Measurements from ENCODE around the gene GSG1L2. TPM values are rescaled to one million over a fixed set of nuclear protein-coding genes. Genes with fewer than 3 reads are reported as not detected.

GSG1L2 gene
- total RNA-seq, 1 donor from 2014 or later, result not detected

DNA sequence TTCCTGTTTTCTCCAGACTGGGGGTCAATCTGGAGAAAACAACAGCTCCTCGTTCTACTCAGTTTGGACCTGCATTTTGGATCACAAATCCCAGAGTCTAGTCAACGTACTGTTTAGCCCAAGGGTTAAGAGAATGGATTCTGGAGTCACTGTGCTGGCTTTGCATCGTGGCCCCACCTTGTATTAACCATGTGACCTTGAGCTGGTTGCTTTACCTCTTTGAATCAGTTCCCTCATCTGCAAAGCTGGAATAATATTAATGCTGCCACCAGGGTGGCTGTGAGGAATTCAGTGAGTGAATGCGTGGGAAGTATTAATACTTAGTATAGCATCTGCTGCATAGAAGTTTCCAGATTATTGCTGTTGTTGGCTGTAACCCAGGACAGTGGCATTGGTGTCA, 19.2 kb downstream of the GSG1L2 start:
- H3K27me3 Mint-ChIP-seq (ENCODE audit: low read depth), result no peaks in the 10 kb centered on the region
- TF ChIP-seq, protein P1, sequence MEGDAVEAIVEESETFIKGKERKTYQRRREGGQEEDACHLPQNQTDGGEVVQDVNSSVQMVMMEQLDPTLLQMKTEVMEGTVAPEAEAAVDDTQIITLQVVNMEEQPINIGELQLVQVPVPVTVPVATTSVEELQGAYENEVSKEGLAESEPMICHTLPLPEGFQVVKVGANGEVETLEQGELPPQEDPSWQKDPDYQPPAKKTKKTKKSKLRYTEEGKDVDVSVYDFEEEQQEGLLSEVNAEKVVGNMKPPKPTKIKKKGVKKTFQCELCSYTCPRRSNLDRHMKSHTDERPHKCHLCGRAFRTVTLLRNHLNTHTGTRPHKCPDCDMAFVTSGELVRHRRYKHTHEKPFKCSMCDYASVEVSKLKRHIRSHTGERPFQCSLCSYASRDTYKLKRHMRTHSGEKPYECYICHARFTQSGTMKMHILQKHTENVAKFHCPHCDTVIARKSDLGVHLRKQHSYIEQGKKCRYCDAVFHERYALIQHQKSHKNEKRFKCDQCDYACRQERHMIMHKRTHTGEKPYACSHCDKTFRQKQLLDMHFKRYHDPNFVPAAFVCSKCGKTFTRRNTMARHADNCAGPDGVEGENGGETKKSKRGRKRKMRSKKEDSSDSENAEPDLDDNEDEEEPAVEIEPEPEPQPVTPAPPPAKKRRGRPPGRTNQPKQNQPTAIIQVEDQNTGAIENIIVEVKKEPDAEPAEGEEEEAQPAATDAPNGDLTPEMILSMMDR (IDR thresholded peaks at IDR 0.05), result peak; percentile 48
- H3K27ac Mint-ChIP-seq (ENCODE audit: unreplicated experiment), result peak overlapping the region; percentile 82
- peaks cover 4% of the 10 kb centered on the region for H3K36me3 Mint-ChIP-seq (ENCODE audit: low read depth)
- H3K9me3 Mint-ChIP-seq (ENCODE audit: low read depth), result peaks cover 17% of the 10 kb centered on the region
- peak overlapping the region; percentile 17 for H3K4me3 Mint-ChIP-seq (ENCODE audit: unreplicated experiment)
- DNase-seq (ENCODE audit: low spot score), result no peak
- peaks cover 20% of the 10 kb centered on the region for H3K4me1 Mint-ChIP-seq (ENCODE audit: low read depth)

DNA sequence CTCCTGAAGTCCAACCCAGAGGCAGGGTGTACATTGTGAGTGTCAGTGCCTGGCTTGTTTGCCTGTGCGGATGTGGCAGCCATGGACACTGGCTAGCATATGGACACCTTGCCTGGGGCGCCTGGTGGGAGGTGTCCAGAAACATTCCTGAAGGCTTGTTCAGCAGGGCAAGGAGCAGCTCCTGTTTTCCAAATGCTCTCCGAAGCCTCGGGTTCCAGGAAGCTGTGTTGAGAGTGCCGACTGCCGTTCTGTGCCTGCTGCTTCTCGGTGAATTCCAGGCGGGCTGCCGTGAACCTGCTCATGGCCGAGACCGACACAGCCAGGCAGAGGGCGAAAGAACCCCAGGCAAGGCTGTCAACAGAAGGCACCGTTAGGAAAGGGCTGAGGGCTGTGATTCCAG, 19.6 kb downstream of the GSG1L2 start:
- no peaks in the 10 kb centered on the region for H3K27me3 Mint-ChIP-seq (ENCODE audit: low read depth)
- H3K27ac Mint-ChIP-seq (ENCODE audit: unreplicated experiment), result peak overlapping the region; percentile 82
- peak overlapping the region; percentile 17 for H3K4me3 Mint-ChIP-seq (ENCODE audit: unreplicated experiment)

DNA sequence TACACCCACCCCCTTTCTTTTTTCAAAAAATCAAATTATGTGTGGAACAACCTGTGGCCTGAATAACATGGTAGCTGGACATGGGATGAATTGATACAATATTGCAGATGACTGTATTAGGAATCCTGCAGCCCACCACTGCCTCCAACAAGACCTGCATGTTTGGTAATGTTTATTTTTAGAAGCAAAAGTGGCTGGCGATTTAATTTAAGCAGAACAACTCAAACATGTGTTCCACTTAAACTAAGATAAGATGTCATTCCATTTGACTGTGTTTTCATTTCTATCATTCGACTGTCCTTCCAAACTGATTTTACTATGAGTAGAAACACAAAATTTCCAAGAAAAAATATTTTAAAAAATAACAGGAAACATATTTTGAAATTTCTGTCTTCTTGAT, 20.4 kb downstream of the GSG1L2 start:
- no peak overlapping the region for H3K27ac Mint-ChIP-seq (ENCODE audit: unreplicated experiment)
- no peak overlapping the region for H3K4me3 Mint-ChIP-seq (ENCODE audit: unreplicated experiment)
- TF ChIP-seq, protein P1 (IDR thresholded peaks at IDR 0.05), result no peak
- peaks cover 20% of the 10 kb centered on the region for H3K4me1 Mint-ChIP-seq (ENCODE audit: low read depth)
- DNase-seq (ENCODE audit: low spot score), result no peak
- peaks cover 17% of the 10 kb centered on the region for H3K9me3 Mint-ChIP-seq (ENCODE audit: low read depth)
- peaks cover 4% of the 10 kb centered on the region for H3K36me3 Mint-ChIP-seq (ENCODE audit: low read depth)
- H3K27me3 Mint-ChIP-seq (ENCODE audit: low read depth), result no peaks in the 10 kb centered on the region

More for the DNA sequence above, 19.6 kb downstream of the GSG1L2 start:
- no peak for DNase-seq (ENCODE audit: low spot score)
- peaks cover 4% of the 10 kb centered on the region for H3K36me3 Mint-ChIP-seq (ENCODE audit: low read depth)
- peaks cover 17% of the 10 kb centered on the region for H3K9me3 Mint-ChIP-seq (ENCODE audit: low read depth)
- H3K4me1 Mint-ChIP-seq (ENCODE audit: low read depth), result peaks cover 20% of the 10 kb centered on the region
- TF ChIP-seq, protein P1 (IDR thresholded peaks at IDR 0.05), result peak; percentile 50

DNA sequence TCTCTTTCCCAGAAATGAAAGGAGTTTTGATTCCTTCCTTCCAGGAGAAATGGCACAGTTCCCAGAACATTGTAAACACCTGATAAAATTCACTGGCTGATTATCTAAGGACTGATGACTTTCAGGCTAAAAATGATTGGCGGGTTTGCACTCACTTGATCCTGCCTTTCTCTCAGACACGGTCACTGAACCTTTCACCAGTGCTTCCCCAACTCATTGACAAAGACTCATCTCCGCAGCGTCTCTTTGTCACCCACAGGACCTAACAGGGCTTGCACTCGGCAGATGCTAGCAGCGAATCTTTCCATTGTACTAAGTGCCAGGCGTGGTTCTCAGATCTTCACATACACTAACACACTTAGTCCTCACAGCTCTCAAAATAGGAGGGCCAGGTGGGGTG, 23.2 kb downstream of the GSG1L2 start:
- no peak overlapping the region for H3K27ac Mint-ChIP-seq (ENCODE audit: unreplicated experiment)
- no peaks in the 10 kb centered on the region for H3K27me3 Mint-ChIP-seq (ENCODE audit: low read depth)
- no peak for DNase-seq (ENCODE audit: low spot score)
- H3K9me3 Mint-ChIP-seq (ENCODE audit: low read depth), result peaks cover under 1% of the 10 kb centered on the region
- peaks cover 18% of the 10 kb centered on the region for H3K4me1 Mint-ChIP-seq (ENCODE audit: low read depth)
- H3K36me3 Mint-ChIP-seq (ENCODE audit: low read depth), result no peaks in the 10 kb centered on the region
- no peak overlapping the region for H3K4me3 Mint-ChIP-seq (ENCODE audit: unreplicated experiment)
- TF ChIP-seq, protein P1 (IDR thresholded peaks at IDR 0.05), result no peak

DNA sequence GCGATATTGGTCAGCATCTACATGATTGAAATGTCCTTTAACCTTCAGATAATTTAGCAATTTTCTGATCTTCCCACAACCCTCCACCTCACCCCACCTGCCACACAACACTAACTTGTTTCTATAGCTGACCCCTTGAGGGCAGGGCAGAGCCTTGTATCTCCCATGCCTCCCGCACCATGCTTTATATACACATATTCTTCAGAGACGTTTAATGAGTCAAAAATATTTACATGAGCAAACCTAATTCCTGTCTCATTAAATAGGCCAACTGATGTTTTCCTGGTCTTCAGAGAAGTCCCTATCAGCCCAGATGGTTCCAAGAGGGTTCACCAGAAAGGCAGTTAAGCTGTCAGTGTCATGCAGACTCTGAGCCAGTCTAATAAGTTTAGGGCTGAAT, 23.9 kb downstream of the GSG1L2 start:
- no peaks in the 10 kb centered on the region for H3K36me3 Mint-ChIP-seq (ENCODE audit: low read depth)
- DNase-seq (ENCODE audit: low spot score), result no peak
- no peaks in the 10 kb centered on the region for H3K27me3 Mint-ChIP-seq (ENCODE audit: low read depth)
- peaks cover 17% of the 10 kb centered on the region for H3K4me1 Mint-ChIP-seq (ENCODE audit: low read depth)
- H3K4me3 Mint-ChIP-seq (ENCODE audit: unreplicated experiment), result no peak overlapping the region
- no peaks in the 10 kb centered on the region for H3K9me3 Mint-ChIP-seq (ENCODE audit: low read depth)
- H3K27ac Mint-ChIP-seq (ENCODE audit: unreplicated experiment), result no peak overlapping the region
- TF ChIP-seq, protein P1 (IDR thresholded peaks at IDR 0.05), result no peak

Measured in chondrocyte (in vitro differentiated cells).